Right renal pelvis (tissue), 4 donors: Measurements from ENCODE around the gene ZBTB16. TPM values are rescaled to one million over a fixed set of nuclear protein-coding genes. Genes with fewer than 3 reads are reported as not detected.

Source experiments
- DNase-seq, 4 donors: peaks; one replicate each; pipeline ENCODE4 v3.0.0-alpha.2; 2013; ENCODE audit warnings: low read depth in 4 of 4, low spot score in 3 of 4, missing footprints in 1 of 4
- polyA plus RNA-seq, 4 donors: library from polyadenylated mRNA; unstranded; fragments of 120-200 nt; gene quantifications; one replicate each; pipeline ENCODE4 v1.2.1, GENCODE V29; 2013; ENCODE audit not compliant: insufficient read length in 4 of 4

ZBTB16 gene
- polyA plus RNA-seq, 4 donors, result 0.89 to 2.0 (median 1.5) TPM

DNA sequence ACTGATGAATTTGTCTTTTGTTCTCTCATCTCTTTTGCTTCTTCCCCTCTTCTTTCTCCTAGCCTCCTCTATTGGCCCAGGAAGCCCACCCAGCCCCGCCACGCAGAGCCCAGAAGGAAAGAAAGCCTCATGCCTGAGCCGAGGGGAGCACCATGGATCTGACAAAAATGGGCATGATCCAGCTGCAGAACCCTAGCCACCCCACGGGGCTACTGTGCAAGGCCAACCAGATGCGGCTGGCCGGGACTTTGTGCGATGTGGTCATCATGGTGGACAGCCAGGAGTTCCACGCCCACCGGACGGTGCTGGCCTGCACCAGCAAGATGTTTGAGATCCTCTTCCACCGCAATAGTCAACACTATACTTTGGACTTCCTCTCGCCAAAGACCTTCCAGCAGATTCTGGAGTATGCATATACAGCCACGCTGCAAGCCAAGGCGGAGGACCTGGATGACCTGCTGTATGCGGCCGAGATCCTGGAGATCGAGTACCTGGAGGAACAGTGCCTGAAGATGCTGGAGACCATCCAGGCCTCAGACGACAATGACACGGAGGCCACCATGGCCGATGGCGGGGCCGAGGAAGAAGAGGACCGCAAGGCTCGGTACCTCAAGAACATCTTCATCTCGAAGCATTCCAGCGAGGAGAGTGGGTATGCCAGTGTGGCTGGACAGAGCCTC, 3.8 kb downstream of the ZBTB16 start:
- no peak for DNase-seq

- no peak for DNase-seq
These were observed 4.3 kb downstream of the ZBTB16 start for GRCh38 chr11:114063829-114064201.

DNA sequence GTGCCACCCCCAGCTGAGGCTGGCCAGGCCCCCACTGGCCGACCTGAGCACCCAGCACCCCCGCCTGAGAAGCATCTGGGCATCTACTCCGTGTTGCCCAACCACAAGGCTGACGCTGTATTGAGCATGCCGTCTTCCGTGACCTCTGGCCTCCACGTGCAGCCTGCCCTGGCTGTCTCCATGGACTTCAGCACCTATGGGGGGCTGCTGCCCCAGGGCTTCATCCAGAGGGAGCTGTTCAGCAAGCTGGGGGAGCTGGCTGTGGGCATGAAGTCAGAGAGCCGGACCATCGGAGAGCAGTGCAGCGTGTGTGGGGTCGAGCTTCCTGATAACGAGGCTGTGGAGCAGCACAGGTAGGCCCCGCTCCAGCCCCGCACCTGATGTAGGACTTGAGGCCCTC, 4.7 kb downstream of the ZBTB16 start:
- no peak for DNase-seq

DNA sequence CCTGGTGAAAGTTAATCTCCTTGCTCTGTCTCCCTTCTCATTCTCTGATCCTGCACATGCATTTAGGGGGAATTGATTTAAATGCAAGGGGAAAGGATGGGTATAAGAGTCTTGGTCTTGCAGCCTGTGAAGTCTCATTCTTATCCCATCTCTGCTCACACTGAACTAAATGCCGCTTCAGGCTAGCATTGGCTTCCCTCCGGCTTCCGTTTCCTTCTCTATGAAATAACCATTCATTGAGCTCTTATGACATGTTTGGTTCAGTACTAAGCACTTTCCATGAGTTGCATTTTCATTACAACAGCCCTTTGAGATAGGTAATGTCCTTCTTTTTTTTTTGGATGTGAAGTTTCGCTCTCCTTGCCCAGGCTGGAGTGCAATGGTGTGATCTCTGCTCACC, 5.6 kb downstream of the ZBTB16 start:
- DNase-seq, result no peak

GRCh38 chr11:114066046-114066648, 6.6 kb downstream of the ZBTB16 start:
- DNase-seq, result no peak

DNA sequence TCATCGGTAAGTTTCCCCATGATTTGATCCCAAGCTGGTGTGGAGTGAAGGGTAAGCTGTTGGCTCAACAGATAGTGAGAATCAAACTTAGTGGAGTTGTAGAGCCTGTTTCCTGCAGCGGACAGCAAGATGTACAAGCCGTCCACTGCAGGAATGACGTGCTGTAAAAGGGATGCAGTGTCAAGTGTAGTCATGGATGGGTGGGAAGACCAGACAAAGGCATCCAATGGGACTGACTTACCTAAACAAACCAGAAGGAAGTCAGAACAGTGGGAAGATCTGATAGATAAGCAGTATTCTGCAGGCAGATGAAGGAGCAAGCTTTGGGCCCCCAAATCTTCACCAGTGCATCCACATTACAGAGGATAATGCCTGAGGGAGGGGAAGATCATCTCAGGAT, 8.8 kb downstream of the ZBTB16 start:
- DNase-seq, result no peak

GRCh38 chr11:114070464-114071139, 11.1 kb downstream of the ZBTB16 start:
- no peak for DNase-seq

DNA sequence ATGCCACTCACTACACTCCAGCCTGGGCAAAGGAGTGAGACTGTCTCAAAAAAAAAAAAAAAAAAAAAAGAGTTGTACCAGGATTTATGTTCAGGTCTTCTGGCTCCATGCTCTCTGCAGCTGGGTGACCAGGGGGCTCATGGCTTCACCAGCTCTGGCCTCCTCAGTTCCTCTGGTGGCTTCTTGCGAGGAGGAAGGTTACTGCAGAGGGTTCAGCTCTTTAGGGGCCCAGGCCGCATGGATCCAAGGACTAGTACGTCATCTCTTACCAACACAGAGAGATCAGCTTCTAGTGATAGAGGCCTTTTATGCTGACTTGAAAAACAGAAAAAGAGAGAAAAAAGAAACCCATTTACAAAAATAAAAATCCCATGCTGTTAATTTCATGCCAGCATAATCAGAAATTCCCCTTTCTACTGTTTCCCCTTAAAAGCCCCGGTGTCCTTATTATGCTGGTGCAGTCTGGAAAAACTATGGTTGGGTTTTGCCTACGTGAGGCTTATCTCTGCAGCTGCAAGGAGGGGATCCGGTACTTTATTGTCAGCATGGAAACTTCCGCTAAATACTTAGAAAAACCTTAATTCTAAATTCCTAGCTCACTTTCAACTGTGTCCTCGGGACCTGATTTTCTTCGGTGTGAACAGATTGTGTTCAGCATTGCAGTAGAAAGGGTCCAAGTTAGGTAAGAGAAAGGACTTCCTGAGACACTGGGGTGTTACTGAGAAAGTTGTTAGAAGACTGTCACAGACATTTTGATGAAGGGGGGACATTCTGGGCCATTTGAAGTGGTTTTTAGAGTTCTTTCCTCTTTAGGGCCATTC, 13.7 kb downstream of the ZBTB16 start:
- no peak for DNase-seq

- DNase-seq, result no peak
These were observed 14.4 kb downstream of the ZBTB16 start for GRCh38 chr11:114073828-114074381.

DNA sequence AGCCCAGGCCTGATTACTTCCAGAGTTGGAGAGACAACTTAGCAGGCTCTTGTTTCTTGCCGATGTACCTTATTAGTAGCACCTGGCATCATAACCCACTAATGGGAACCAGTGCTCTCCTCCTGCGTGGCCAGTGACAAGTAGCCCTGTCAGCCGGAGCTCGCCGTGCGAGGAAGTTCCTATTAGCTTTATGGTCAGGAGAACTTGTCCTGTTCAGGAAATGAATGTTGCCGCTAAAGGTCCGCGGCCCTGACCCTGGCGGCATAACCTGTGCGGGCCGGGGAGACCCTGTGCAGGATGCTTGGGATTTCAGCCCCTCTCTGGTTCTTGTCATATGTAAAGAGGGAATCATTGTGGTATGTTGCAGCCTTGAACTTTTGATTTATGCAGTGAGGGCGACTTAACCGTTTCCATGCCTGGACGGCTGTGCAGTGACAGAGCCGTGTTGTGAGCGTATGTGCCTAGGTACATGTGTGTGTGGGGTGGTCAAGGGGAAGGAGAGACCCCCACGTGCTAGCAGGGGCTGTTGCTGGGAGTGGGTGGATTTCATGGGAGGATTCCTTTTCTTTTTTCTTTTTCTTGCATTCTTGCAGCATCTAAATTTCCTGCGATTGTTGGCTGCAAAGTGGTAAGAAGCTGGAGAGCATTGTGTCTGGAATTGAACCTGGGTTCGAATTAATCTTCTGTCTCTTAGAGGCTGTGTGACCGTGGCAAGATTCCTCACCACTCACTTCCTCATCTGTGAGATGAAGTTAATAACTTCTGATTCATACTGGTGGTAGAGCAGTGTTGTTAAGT, 15.2 kb downstream of the ZBTB16 start:
- DNase-seq, result no peak

GRCh38 chr11:114075344-114075610, 15.8 kb downstream of the ZBTB16 start:
- DNase-seq, result no peak

DNA sequence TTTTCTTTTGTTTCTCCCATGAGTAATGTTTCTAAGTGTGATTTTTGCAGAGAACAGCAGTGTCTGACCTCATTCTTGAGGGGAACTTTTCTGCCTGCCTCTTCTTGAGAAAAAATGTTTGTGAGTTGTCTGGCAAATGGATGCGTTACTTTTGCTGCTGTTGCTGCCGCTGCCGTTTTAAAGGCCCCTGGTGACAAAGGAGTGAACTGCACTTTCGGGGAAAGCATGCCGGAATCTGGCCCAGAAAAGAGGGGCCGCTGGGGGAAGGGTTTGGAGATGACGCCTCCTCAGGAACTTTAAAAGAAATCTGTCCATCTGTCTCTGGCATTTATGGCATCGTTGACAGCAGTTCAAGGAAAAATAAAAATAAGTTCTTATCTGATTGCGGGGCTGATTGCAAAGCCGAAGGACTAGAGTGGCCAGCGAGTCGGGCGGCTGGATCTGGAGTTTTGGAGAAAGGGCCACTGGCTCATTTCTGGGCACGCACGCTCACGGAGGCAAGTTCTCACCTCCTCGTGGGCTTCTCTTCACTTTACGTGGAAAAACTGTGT, 16.5 kb downstream of the ZBTB16 start:
- no peak for DNase-seq

DNA sequence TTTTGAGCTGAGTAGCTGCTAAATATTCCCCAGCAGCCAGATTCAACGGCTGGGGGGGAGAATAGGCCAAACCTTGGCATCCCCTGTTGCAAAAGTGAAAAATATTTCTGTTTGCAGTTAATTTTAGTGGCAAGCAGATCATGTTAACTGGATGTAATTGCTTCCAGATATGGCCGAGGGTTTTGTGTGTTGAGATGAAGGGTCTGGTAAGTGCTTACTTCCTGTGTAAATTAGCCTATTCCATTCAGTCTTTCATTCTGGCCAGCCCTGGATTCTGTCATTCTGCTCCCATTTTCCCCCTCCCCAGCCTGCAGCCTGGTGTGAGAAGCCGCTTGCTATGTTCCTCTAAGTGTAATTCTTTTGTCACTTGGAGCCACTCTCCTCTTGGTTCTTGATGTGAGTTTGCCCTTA, 17.4 kb downstream of the ZBTB16 start:
- DNase-seq, result no peak

- DNase-seq, result no peak
These were observed 18.2 kb downstream of the ZBTB16 start for GRCh38 chr11:114077482-114078305.

DNA sequence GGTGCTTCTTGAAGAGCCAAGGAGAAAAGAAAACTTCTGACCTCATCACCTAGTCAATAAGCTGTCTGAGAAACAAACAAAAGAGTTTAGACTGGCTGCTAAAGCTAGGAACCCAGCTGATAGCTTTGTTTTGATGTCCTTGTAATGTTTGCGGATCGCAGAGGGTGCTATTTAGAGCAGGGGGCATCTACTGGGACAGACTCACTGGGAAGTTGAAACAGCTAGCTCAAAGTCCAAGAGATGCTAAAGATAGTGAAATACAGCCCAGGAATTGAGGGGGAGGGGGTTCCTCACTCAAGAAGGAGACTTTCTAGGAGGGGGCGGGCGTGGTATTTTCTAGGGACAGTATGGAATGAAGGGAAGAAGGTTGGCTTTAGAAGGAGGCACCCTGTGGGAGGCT, 18.9 kb downstream of the ZBTB16 start:
- DNase-seq, result no peak

- no peak for DNase-seq
These were observed 20.1 kb downstream of the ZBTB16 start for GRCh38 chr11:114079511-114080065.

- DNase-seq, result no peak
These were observed 20.7 kb downstream of the ZBTB16 start for GRCh38 chr11:114080219-114080618.

DNA sequence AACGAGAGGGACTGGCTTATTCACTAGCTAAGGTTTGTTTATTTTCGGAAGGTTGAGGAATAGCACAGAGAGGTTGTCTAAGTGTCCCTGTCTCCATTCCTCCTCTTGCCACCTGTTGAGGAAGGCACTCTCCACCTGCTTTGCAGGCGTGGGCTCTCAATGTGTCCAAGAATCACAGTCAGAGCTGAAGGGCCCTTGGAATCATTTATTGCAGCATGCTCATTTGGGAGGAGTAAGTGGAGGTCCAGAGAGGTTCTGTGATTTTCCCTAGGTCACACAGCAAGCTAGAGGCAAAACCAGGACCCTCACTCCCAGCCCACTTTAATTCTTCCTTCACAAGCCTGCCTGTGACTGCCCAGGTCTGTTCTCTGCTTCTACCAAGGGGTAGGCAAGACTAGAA, 21.3 kb downstream of the ZBTB16 start:
- DNase-seq, result no peak
